KMS-11 (cell line): ENCODE results near the gene APOBEC3A.
"Not testable (repeated sequence)": the region's sequence is repeated elsewhere in the genome, so short reads cannot be mapped to it uniquely, and the experiment has no call there.

Experiments
- H2AFZ ChIP-seq: fragments of 200-600 bp; sonication (generic); 2 replicates; pipeline ENCODE4 v1.6.1; 2016; ENCODE audit warnings: antibody characterized with exemption, mixed run types, low read depth
- H3K27ac ChIP-seq: fragments of 200-600 bp; sonication (generic); 2 replicates; pipeline ENCODE4 v1.6.1; 2016; ENCODE audit warnings: mild to moderate bottlenecking, mixed run types
- H3K27me3 ChIP-seq: fragments of 200-600 bp; sonication (generic); 2 replicates; pipeline ENCODE4 v1.6.1; 2017; ENCODE audit warnings: mild to moderate bottlenecking, low read depth, mixed run types, moderate library complexity; ENCODE audit not compliant: insufficient read depth
- H3K36me3 ChIP-seq: fragments of 200-600 bp; sonication (generic); 2 replicates; pipeline ENCODE4 v1.6.1; 2017; ENCODE audit warnings: mild to moderate bottlenecking, mixed run types; ENCODE audit not compliant: insufficient read depth
- H3K4me1 ChIP-seq: fragments of 200-600 bp; sonication (generic); 2 replicates; pipeline ENCODE4 v1.6.1; 2016; ENCODE audit warnings: mild to moderate bottlenecking, low read depth, mixed run types; ENCODE audit not compliant: poor library complexity, severe bottlenecking
- H3K4me2 ChIP-seq: fragments of 200-600 bp; sonication (generic); 2 replicates; pipeline ENCODE4 v1.7.0; 2016; ENCODE audit warnings: mild to moderate bottlenecking, mixed run types
- H3K4me3 ChIP-seq: fragments of 200-600 bp; sonication (generic); IDR thresholded peaks from 2 replicates; pipeline ENCODE4 v1.6.1; 2017; ENCODE audit warnings: low read depth, low read length, mixed read lengths; ENCODE audit not compliant: insufficient read depth
- H3K79me2 ChIP-seq: fragments of 200-600 bp; sonication (generic); 2 replicates; pipeline ENCODE4 v1.6.1; 2016; ENCODE audit warnings: low read depth, mixed run types; ENCODE audit not compliant: insufficient read depth
- H3K9ac ChIP-seq: fragments of 200-600 bp; sonication (generic); 2 replicates; pipeline ENCODE4 v1.6.1; 2016; ENCODE audit warnings: mild to moderate bottlenecking, mixed run types
- H4K20me1 ChIP-seq: fragments of 200-600 bp; sonication (generic); 2 replicates; pipeline ENCODE4 v1.6.1; 2016; ENCODE audit warnings: mild to moderate bottlenecking, mixed run types; ENCODE audit not compliant: insufficient read depth
- TF ChIP-seq, protein P1 (sequence below): fragments of 200-600 bp; sonication (generic); conservative IDR thresholded peaks from 2 replicates; pipeline ENCODE4 v1.6.1; 2017; ENCODE audit warnings: low read depth, mild to moderate bottlenecking, antibody characterized with exemption, low read length, moderate library complexity, mixed read lengths

Gene APOBEC3A

DNA sequence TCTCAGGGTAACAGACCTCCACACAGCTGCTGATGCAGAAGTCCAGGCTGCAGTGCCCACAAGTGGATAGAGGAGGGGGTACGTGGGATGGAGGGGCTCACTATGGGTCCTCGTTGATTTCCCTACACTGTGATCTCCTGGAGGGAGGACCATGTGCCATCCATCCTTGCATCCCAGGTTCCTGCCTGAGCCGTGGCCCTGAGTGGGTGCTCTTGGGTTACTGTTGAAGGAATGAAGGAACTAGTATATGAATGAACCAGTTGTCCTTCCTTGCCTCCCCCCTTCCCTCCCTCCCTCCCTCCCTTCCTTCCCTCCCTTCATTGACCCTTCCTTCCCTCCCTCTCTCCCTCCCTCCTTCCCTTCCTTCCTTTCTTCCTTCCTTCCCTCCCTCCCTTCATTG lies 40.1 kb downstream of the APOBEC3A start:
- TF ChIP-seq, protein P1, sequence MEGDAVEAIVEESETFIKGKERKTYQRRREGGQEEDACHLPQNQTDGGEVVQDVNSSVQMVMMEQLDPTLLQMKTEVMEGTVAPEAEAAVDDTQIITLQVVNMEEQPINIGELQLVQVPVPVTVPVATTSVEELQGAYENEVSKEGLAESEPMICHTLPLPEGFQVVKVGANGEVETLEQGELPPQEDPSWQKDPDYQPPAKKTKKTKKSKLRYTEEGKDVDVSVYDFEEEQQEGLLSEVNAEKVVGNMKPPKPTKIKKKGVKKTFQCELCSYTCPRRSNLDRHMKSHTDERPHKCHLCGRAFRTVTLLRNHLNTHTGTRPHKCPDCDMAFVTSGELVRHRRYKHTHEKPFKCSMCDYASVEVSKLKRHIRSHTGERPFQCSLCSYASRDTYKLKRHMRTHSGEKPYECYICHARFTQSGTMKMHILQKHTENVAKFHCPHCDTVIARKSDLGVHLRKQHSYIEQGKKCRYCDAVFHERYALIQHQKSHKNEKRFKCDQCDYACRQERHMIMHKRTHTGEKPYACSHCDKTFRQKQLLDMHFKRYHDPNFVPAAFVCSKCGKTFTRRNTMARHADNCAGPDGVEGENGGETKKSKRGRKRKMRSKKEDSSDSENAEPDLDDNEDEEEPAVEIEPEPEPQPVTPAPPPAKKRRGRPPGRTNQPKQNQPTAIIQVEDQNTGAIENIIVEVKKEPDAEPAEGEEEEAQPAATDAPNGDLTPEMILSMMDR: no peak
- Histone ChIP-seq H2AFZ (no peak overlapping the region), H3K4me1 (peaks cover 6% of the 10 kb centered on the region), H4K20me1 (no peaks in the 10 kb centered on the region), H3K4me2 (no peak overlapping the region), H3K79me2 (no peaks in the 10 kb centered on the region), H3K36me3 (no peaks in the 10 kb centered on the region), H3K27me3 (peaks cover 17% of the 10 kb centered on the region; the same call in 1 of the 2 replicates), H3K9ac (no peak overlapping the region), H3K4me3 (no peak overlapping the region), H3K27ac (no peak overlapping the region)

DNA sequence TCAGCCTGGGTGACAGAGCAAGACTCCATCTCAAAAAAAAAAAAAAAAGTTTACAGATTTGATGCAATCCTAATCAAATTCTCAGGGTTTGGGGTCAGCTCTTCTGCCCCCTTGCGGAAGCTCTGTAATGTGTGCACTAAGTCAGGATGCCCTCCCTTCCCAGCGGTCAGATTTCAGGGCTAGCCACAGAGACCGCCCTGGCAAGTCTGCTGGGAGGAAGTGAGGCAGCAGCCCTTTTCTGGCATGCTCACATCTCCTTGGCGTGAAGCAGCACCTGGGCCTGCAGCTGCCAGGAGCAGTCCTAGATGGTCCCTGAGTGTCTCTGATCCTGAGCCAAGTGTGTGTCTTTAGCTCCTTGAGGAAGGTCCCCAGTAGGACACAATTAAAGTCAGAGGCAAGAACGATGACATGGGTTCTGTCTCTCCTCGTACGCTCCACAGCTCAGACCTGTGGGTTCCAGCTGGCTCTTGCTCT lies 45.8 kb downstream of the APOBEC3A start:
- no peak overlapping the region for H3K27ac ChIP-seq
- TF ChIP-seq, protein P1: peak; percentile 81
- H3K4me1 ChIP-seq: peaks cover 19% of the 10 kb centered on the region
- H3K4me2 ChIP-seq: peak overlapping the region; percentile 45; the same call in 1 of the 2 replicates
- H3K9ac ChIP-seq: no peak overlapping the region
- no peaks in the 10 kb centered on the region for H3K79me2 ChIP-seq
- H3K4me3 ChIP-seq: no peak overlapping the region
- H3K36me3 ChIP-seq: no peaks in the 10 kb centered on the region
- H3K27me3 ChIP-seq: peaks cover 9% of the 10 kb centered on the region; the same call in 1 of the 2 replicates
- peak overlapping the region; percentile 60; the same call in 1 of the 2 replicates for H2AFZ ChIP-seq
- H4K20me1 ChIP-seq: no peaks in the 10 kb centered on the region

DNA sequence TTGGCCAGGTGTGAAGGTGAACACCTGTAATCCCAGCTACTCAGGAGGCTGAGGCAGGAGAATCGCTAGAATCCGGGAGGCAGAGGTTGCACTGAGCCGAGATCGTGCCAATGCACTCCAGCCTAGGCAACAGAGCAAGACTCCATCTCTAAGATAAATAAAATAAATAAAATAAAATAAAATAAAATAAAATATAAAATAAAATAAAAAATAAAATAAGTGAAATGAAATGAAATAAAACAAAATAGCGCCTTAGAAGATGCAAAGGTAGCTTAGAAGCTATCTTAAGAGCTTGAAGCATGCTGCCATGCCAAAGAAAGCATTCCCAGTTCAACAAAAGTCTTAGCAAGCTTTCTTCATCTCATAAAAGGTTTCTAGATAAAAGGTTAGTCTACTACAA lies 49.8 kb downstream of the APOBEC3A start:
- Histone ChIP-seq H3K36me3 (no peaks in the 10 kb centered on the region), H3K4me1 (peaks cover 16% of the 10 kb centered on the region), H4K20me1 (no peaks in the 10 kb centered on the region), H3K27me3 (no peaks in the 10 kb centered on the region; the same call in 1 of the 2 replicates), H3K27ac (no peak overlapping the region), H3K4me3 (no peak overlapping the region), H3K9ac (no peak overlapping the region), H3K79me2 (no peaks in the 10 kb centered on the region), H3K4me2 (no peak overlapping the region), H2AFZ (no peak overlapping the region)
- TF ChIP-seq, protein P1: no peak

DNA sequence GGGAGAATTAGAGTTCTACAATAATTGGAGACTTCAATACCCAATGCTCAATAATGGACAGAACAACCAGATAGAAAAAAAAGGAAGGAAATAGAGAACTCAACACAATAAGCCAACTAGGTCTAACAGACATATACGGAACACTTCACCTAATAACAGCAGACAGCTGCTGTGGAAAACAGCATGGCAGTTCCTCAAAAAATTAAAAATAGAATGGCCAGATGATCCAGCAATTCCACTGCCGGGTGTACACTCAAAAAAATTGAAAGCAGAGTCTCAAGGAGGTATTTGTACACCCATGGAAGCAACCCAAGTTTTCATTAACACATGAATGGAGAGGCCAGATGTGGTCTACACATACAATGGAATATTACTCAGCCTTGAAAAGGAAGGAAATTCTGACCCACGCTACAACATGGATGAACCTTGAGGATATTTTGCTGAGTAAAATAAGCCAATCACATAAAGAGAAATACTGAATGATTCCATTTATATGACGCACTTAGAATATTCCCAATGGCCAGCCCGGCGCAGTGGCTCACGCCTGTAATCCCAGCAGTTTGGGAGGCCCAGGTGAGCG lies 51.0 kb downstream of the APOBEC3A start:
- H3K36me3 ChIP-seq, H3K4me3 ChIP-seq: not testable (repeated sequence)

DNA sequence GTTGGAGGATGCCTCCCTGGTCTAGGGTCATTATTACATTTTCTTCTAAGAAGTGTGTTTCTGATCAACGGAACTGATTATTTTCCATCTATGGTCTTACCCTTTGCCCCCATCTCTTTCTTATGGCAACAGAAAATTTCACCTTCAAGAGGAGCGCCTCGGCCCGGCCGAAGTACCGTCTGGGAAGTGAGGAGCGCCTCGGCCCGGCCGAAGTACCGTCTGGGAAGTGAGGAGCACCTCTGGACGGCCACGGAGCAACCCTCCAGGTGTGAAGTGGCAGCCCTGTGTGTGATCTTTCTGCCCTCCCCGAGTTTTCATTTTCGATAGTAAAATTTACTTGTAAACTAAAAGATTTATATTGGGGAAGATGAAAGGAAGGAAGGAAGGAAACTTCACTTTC lies 53.5 kb downstream of the APOBEC3A start:
- TF ChIP-seq, protein P1: no peak
- Histone ChIP-seq H3K36me3 (no peaks in the 10 kb centered on the region), H3K79me2 (peaks cover 15% of the 10 kb centered on the region; the same call in 1 of the 2 replicates), H3K4me2 (no peak overlapping the region), H3K27ac (no peak overlapping the region), H3K4me3 (no peak overlapping the region), H3K27me3 (no peaks in the 10 kb centered on the region; the same call in 1 of the 2 replicates), H4K20me1 (no peaks in the 10 kb centered on the region), H3K4me1 (peaks cover 15% of the 10 kb centered on the region), H2AFZ (no peak overlapping the region), H3K9ac (no peak overlapping the region)

More for the DNA sequence above, 51.0 kb downstream of the APOBEC3A start:
- H3K27ac ChIP-seq, H2AFZ ChIP-seq, H3K27me3 ChIP-seq, H3K4me1 ChIP-seq, H4K20me1 ChIP-seq, H3K79me2 ChIP-seq, H3K4me2 ChIP-seq, H3K9ac ChIP-seq: not testable (repeated sequence)
